Loucy (cell line): ENCODE results near the gene ERICH6B.

Experiments
- EZH2phosphoT487 ChIP-seq: fragments of 200-600 bp; IDR thresholded peaks from 2 replicates; pipeline ENCODE4 v1.6.1; 2018; ENCODE audit warnings: antibody characterized with exemption, mild to moderate bottlenecking, moderate library complexity, borderline replicate concordance
- TF ChIP-seq, protein P1 (sequence below): fragments of 200-600 bp; sonication (generic); conservative IDR thresholded peaks from 2 replicates; pipeline ENCODE4 v1.5.1; 2014; ENCODE audit warnings: mild to moderate bottlenecking, antibody characterized with exemption, low read length

DNA sequence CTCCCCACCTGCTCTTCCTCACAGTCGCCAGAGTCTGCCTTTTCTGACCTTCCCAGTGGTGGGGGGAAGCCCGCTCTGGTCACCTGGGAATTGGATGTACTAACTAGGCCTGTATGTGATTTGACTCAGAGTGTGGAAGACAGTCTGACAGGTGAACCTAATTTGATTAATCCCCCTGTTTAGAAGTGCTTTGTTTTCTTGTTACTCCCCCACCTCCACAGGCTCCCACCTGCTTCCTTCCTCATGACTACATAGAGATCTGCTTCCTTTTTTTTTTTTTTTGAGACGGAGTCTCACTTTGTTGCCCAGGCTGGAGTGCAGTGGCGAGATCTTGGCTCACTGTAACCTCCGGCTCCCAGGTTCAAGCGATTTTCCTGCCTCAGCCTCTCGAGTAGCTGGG is 106.8 kb downstream of the ERICH6B start:
- TF ChIP-seq, protein P1, sequence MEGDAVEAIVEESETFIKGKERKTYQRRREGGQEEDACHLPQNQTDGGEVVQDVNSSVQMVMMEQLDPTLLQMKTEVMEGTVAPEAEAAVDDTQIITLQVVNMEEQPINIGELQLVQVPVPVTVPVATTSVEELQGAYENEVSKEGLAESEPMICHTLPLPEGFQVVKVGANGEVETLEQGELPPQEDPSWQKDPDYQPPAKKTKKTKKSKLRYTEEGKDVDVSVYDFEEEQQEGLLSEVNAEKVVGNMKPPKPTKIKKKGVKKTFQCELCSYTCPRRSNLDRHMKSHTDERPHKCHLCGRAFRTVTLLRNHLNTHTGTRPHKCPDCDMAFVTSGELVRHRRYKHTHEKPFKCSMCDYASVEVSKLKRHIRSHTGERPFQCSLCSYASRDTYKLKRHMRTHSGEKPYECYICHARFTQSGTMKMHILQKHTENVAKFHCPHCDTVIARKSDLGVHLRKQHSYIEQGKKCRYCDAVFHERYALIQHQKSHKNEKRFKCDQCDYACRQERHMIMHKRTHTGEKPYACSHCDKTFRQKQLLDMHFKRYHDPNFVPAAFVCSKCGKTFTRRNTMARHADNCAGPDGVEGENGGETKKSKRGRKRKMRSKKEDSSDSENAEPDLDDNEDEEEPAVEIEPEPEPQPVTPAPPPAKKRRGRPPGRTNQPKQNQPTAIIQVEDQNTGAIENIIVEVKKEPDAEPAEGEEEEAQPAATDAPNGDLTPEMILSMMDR = no peak
- TF ChIP-seq EZH2phosphoT487 = no peak
